ENCODE measurements around the gene LTC4S.
"Not testable (repeated sequence)": the region's sequence is repeated elsewhere in the genome, so short reads cannot be mapped to it uniquely, and the experiment has no call there.

The LTC4S gene

GRCh38 chr5:179793468-179794139 is at the start of gene LTC4S:
TSS of gene LTC4S (plus strand) at chr5:179793986. CDS start at chr5:179794081, 95 bp downstream.
- no peak for FAIRE-seq

GRCh38 chr5:179744106-179744505 is 49.7 kb upstream of the LTC4S start:
- not testable (repeated sequence) for FAIRE-seq

- no peak for FAIRE-seq
Measured at GRCh38 chr5:179746872-179747271, 46.9 kb upstream of the LTC4S start.

- FAIRE-seq: no peak
Measured at GRCh38 chr5:179747811-179748210, 46.0 kb upstream of the LTC4S start.

GRCh38 chr5:179749857-179750508 is 43.8 kb upstream of the LTC4S start:
- FAIRE-seq: no peak

- FAIRE-seq: no peak
Measured at GRCh38 chr5:179753971-179754370, 39.8 kb upstream of the LTC4S start.

GRCh38 chr5:179755022-179755421 is 38.8 kb upstream of the LTC4S start:
- no peak for FAIRE-seq

GRCh38 chr5:179758955-179759354 is 34.8 kb upstream of the LTC4S start:
- FAIRE-seq: no peak

GRCh38 chr5:179759581-179760551 is 33.9 kb upstream of the LTC4S start:
- FAIRE-seq: no peak

- FAIRE-seq: no peak
Measured at GRCh38 chr5:179762079-179762780, 31.6 kb upstream of the LTC4S start.

- FAIRE-seq: no peak
Measured at GRCh38 chr5:179762781-179763176, 31.0 kb upstream of the LTC4S start.

GRCh38 chr5:179763215-179763945 is 30.4 kb upstream of the LTC4S start:
- peak; percentile 79 for FAIRE-seq

- no peak for FAIRE-seq
Measured at GRCh38 chr5:179764056-179764455, 29.7 kb upstream of the LTC4S start.

GRCh38 chr5:179765400-179765799 is 28.4 kb upstream of the LTC4S start:
- FAIRE-seq: no peak

- FAIRE-seq: no peak
Measured at GRCh38 chr5:179766021-179766725, 27.6 kb upstream of the LTC4S start.

- no peak for FAIRE-seq
Measured at GRCh38 chr5:179766726-179767455, 26.9 kb upstream of the LTC4S start.

GRCh38 chr5:179767496-179768100 is 26.2 kb upstream of the LTC4S start:
- no peak for FAIRE-seq

- no peak for FAIRE-seq
Measured at GRCh38 chr5:179768326-179769085, 25.3 kb upstream of the LTC4S start.

- FAIRE-seq: no peak
Measured at GRCh38 chr5:179769271-179769670, 24.5 kb upstream of the LTC4S start.
